NCI-H2107 treated with DMSO at 0.1 percent for 48 hours (cell line): ENCODE results near the gene MATN3.
"Not testable (repeated sequence)": the region's sequence is repeated elsewhere in the genome, so short reads cannot be mapped to it uniquely, and the experiment has no call there.

Experiments used
- DNase-seq: peaks from one replicate; lab custom pipeline; 2025; ENCODE audit not compliant: unreplicated experiment; lab: John Stamatoyannopoulos, UW

The MATN3 gene

GRCh38 chr2:20012282-20013125 lies at the start of gene MATN3:
MATN3 (minus strand) TSS chr2:20012668; CDS start chr2:20012631, 37 bp downstream.
- DNase-seq = no peak

- no peak for DNase-seq
Observed at GRCh38 chr2:20061940-20062339, 49.5 kb upstream of the MATN3 start.

- DNase-seq = no peak
Observed at GRCh38 chr2:20061476-20061875, 49.0 kb upstream of the MATN3 start.

- no peak for DNase-seq
Observed at GRCh38 chr2:20060106-20060505, 47.6 kb upstream of the MATN3 start.

- no peak for DNase-seq
Observed at GRCh38 chr2:20057268-20057667, 44.8 kb upstream of the MATN3 start.

- no peak for DNase-seq
Observed at GRCh38 chr2:20054931-20055330, 42.5 kb upstream of the MATN3 start.

GRCh38 chr2:20054119-20054518 lies 41.7 kb upstream of the MATN3 start:
- DNase-seq = no peak

- peak; percentile 26 for DNase-seq
Observed at GRCh38 chr2:20052861-20053281, 40.4 kb upstream of the MATN3 start.

- DNase-seq = peak; percentile 19
Observed at GRCh38 chr2:20052229-20052851, 39.9 kb upstream of the MATN3 start.

- peak; percentile 94 for DNase-seq
Observed at GRCh38 chr2:20051532-20052228, 39.2 kb upstream of the MATN3 start, which contains the start of gene LAPTM4A. LAPTM4A (minus strand) TSS chr2:20051628; CDS start chr2:20051520, 108 bp downstream.

GRCh38 chr2:20050646-20051531 lies 38.4 kb upstream of the MATN3 start:
- peak; percentile 30 for DNase-seq

GRCh38 chr2:20050104-20050645 lies 37.7 kb upstream of the MATN3 start:
- peak; percentile 56 for DNase-seq

GRCh38 chr2:20049637-20050036 lies 37.2 kb upstream of the MATN3 start:
- no peak for DNase-seq

- no peak for DNase-seq
Observed at GRCh38 chr2:20048488-20049448, 36.3 kb upstream of the MATN3 start.

- not testable (repeated sequence) for DNase-seq
Observed at GRCh38 chr2:20045712-20046292, 33.3 kb upstream of the MATN3 start.

GRCh38 chr2:20044778-20045177 lies 32.3 kb upstream of the MATN3 start:
- DNase-seq = no peak

- DNase-seq = no peak
Observed at GRCh38 chr2:20042531-20042930, 30.1 kb upstream of the MATN3 start.

GRCh38 chr2:20040489-20041172 lies 28.2 kb upstream of the MATN3 start:
- no peak for DNase-seq
